ENCODE data around the gene SSC4D.
"Not testable (repeated sequence)": the region's sequence is repeated elsewhere in the genome, so short reads cannot be mapped to it uniquely, and the experiment has no call there.

- TF ChIP-seq POLR2AphosphoS5 (IDR thresholded peaks at IDR 0.05; ENCODE audit: insufficient read depth in 1 of 2, low read depth in 1 of 2); CTCF (IDR thresholded peaks at IDR 0.05): not testable (repeated sequence)
Observed at GRCh38 chr7:76387789-76388188, 21.7 kb downstream of the SSC4D start.

Measured in vagina (tissue), 2 donors.